Erythroblast (primary cell): ENCODE measurements around the gene GNAI1.

Experiments
- GATA1 ChIP-seq: IDR thresholded peaks from 2 replicates; pipeline ENCODE4 v1.6.1; 2011; ENCODE audit warnings: low read depth, mild to moderate bottlenecking, control low read depth, low read length, moderate library complexity
- POLR2A ChIP-seq: IDR thresholded peaks from 2 replicates; pipeline ENCODE4 v1.6.1; 2011; ENCODE audit warnings: mild to moderate bottlenecking, low read length

DNA sequence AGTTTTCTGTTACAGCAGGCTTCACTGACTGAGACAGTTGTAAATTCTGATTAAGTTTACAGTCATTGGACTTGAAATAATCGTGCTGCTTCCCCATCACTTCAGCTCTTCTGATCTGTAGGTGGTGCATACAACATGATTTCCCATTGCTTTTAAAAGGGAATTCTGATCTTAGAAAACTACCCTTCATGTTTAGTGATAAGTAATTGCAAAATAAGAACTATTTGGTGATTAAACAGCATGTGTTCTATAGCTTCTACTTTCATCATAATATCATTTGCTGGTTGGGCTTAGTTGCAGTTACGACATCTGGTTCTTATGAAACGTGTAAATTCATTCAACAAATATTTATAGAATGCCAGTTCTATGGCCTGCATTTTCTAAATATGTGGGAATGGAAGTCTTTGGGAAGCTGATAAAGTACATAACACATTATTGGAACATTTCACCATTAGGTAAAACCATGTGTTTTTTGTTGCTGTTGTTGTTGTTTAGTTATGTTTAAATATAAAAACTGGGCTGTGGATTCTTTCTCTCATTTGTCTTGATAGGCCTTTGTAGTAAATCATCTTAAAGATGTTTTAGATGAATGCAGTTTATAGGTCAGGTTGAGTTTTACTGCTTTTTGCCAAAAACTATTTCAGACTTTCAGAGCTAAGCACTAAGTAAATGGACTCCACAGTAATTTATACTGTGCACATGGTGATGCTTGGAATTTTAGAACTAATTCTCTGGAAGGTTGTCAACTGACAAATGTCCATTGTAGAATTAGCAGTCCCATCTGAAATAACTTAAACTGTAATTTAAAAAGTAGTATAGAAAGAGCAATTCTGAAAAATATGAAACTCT lies 13.1 kb downstream of the GNAI1 start:
- TF ChIP-seq POLR2A (no peak), GATA1 (no peak)
